Measurements from ENCODE around the gene PIGO. TPM values are rescaled to one million over a fixed set of nuclear protein-coding genes. Genes with fewer than 3 reads are reported as not detected.
A peak's percentile ranks its signal among the peaks of the same experiment; 100 is the strongest.

The PIGO gene
- total RNA-seq, 4 donors from 2014 or later, result 9.1 to 12.5 (median 10.1) TPM

DNA sequence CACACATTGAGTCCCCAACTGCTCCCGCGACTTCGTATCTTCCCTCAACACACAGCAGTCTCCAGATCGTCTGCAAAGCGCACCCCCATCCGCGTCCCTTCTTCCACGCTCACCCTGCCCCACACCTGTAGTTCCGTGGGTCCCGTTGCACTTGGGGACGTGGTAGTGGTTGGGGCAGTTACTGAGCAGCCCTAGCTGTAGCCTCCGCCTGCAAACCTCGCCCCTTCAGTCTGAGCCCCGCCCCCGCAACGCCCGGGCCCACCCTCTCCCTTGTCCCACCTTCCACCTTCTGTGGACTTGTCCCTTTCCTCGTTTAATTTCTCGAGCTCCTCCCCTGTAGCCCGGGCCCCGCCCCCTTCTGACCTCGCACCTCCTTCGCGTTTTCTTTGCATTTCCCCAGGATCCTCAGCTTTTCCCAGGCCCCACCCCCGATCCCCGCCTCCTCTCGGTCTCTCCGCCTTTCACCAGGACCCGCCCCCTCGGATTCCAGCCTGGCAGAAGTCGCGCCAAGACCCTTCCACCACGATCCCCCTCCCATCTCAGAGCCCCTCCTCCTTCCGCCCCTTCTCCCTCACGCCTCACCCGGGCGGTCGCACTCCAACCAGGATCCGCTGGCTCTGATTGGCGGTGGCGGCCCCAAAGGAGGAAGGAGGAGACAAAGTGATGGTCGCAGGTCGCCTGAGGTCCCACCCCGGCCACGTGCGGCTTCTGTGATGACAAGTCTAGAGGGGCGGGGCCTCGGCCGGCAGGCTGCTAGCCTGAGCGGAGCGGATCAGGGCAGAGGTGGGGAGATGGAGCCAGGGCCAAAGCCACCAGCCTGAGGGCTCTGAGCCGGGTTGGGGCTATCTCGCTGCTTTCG, 19.5 kb upstream of the PIGO start, which contains the start of gene ATOSB:
ATOSB (minus strand) TSS at position 183 of the 859 bp plus-strand sequence. CDS start 7,588 bp downstream, outside the sequence.
- Histone ChIP-seq H3K4me1 (peaks cover 48 to 58% (median 56%) of the 10 kb centered on the region in 4 donors), H3K27ac (replicated peaks in 1 of 4) (peak within 1 kb of the TSS; percentile 83 to 93 (median 89)), H3K4me3 (peak within 1 kb of the TSS; percentile 60 to 75 (median 62)), H3K27me3 (no peaks in the 10 kb centered on the region), H3K36me3 (no peaks in the 10 kb centered on the region), H3K9me3 (no peaks in the 10 kb centered on the region)
- under 1% methylated on average over 51 of the region's 54 CpGs for WGBS
- TF ChIP-seq POLR2AphosphoS5 (IDR thresholded peaks at IDR 0.05) (peak; percentile 59 to 73), POLR2A (IDR thresholded peaks at IDR 0.05; ENCODE audit: low read depth) (peak; percentile 30), EP300 (IDR thresholded peaks at IDR 0.05) (no peak)
- intact Hi-C loops (cut with DNase I), result loop anchor here (1.0 to 10.0 kb wide), 4 partner anchors 46 to 436 kb away; partner anchors contain the start of gene UNC13B
- DNase-seq (ENCODE audit: extremely low spot score), result peak; percentile 99

DNA sequence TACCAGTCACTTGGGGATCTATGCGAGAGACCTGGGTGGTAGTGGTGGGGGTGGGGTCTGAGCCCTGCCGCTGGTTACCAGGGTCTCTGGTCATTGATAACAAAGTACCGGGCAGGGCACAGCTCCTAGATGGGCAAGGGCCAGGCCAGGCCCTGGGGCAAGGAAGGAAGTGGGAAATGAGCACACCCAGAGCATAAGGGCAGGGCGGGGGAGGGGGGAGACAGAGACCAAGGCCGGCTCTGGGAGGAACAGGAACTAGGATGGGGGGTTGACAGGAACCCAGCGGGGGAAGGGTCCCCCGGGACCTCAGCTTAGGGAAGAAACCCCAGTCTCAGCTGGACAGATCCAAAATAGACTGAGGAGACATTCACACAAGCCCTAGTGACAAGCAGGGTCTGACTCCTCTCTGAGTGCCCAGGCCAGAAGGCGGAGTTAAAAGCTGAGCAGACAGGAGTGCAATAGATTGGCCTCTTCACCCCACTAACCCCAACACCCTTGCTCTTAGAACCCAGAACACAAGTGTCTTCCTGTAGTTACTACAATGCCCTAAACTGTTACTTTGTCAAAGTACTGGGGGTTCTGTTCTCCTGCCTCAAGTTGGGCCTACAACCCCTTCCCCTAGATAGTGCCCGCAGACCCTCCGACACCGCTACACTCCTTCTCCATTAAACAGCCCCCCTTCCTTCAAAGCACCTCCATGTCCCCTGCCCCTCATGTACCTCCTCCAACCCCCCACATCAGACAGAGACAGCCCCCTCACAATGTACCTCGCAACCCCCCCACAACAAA, 18.6 kb upstream of the PIGO start:
- TF ChIP-seq POLR2AphosphoS5 (IDR thresholded peaks at IDR 0.05) (no peak), CTCF (IDR thresholded peaks at IDR 0.05) (no peak), POLR2A (IDR thresholded peaks at IDR 0.05; ENCODE audit: low read depth) (no peak), EP300 (IDR thresholded peaks at IDR 0.05) (no peak)
- H3K36me3 ChIP-seq, result no peaks in the 10 kb centered on the region
- intact Hi-C loops (cut with DNase I), result loop anchor here (5.0 to 10.0 kb wide), 3 partner anchors 47 to 437 kb away; partner anchors contain the start of gene UNC13B
- no peak for DNase-seq (ENCODE audit: extremely low spot score)
- peaks cover 57 to 67% (median 65%) of the 10 kb centered on the region in 4 donors for H3K4me1 ChIP-seq
- WGBS, result 25% methylated on average over 12 of the region's 12 CpGs
- H3K27me3 ChIP-seq, result no peaks in the 10 kb centered on the region
- peak overlapping the region; percentile 83 to 93 (median 89) for H3K27ac ChIP-seq (replicated peaks in 1 of 4)
- H3K4me3 ChIP-seq, result peak overlapping the region; percentile 60 to 75 (median 62)
- H3K9me3 ChIP-seq, result no peaks in the 10 kb centered on the region

- peak overlapping the region; percentile 83 to 93 (median 89) for H3K27ac ChIP-seq (replicated peaks in 1 of 4)
- 4% methylated on average over 5 of the region's 5 CpGs for WGBS
- H3K4me3 ChIP-seq, result peak overlapping the region; percentile 60 to 75 (median 62)
- intact Hi-C loops (cut with DNase I), result loop anchor here (10.0 kb wide), 1 partner anchor 271 kb away; no protein-coding TSS in a partner anchor
- H3K4me1 ChIP-seq, result peaks cover 59 to 73% (median 69%) of the 10 kb centered on the region in 4 donors
- TF ChIP-seq EP300 (IDR thresholded peaks at IDR 0.05) (no peak), POLR2A (IDR thresholded peaks at IDR 0.05; ENCODE audit: low read depth) (no peak), CTCF (IDR thresholded peaks at IDR 0.05) (no peak), POLR2AphosphoS5 (IDR thresholded peaks at IDR 0.05) (peak; percentile 40 to 62)
- no peaks in the 10 kb centered on the region for H3K36me3 ChIP-seq
- peak; percentile 95 for DNase-seq (ENCODE audit: extremely low spot score)
- no peaks in the 10 kb centered on the region for H3K27me3 ChIP-seq
- H3K9me3 ChIP-seq, result no peaks in the 10 kb centered on the region
Observed at GRCh38 chr9:35114113-35114839, 17.9 kb upstream of the PIGO start.

DNA sequence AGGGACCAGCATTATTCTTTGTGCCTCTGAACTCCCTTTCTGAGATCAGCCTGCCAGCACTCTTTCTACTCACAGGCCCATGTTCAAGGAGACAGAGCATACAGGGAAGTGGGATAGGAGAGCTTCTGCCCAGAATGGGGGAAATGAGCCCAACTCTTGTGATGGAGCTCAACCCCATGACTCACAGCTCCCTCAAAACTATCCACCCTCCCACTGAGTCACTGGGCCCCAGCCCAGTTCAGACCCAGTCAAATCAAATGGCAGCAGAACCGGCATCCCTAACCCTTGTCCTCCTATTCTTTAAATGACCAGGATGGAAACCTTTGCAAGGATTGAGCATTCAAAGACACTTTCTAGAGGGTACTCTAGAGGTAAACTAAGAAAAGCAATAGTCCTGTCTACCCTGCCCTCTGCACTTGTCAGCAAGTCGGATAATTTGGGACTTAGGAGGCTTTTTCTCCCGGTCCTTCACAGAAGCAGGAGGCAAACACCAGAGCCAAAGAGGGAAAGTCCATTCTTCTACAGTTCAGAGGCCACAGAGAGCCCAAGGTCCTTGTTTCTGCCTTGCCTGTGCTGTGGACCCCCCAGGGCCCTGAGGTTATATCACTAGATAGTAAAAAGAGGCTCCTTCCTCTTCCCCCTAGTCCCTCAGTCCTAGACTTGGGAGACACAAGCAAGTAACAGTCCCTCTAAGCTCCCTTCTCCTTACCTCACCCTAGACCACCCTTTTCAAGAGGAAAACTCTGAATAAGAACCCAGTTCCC, 16.0 kb upstream of the PIGO start:
- H3K4me3 ChIP-seq, result peak overlapping the region in 1 of 4 donors; percentile 66
- peaks cover 59 to 76% (median 69%) of the 10 kb centered on the region in 4 donors for H3K4me1 ChIP-seq
- peak overlapping the region; percentile 89 to 94 (median 91) for H3K27ac ChIP-seq (replicated peaks in 1 of 4)
- H3K9me3 ChIP-seq, result no peaks in the 10 kb centered on the region
- TF ChIP-seq POLR2A (IDR thresholded peaks at IDR 0.05; ENCODE audit: low read depth) (no peak), POLR2AphosphoS5 (IDR thresholded peaks at IDR 0.05) (peak in 1 of 2 donors; percentile 7)
- 55% methylated on average over 3 of the region's 3 CpGs for WGBS
- no peak for DNase-seq (ENCODE audit: extremely low spot score)
- intact Hi-C loops (cut with DNase I), result loop anchor here (10.0 kb wide), 1 partner anchor 272 kb away; no protein-coding TSS in a partner anchor
- peaks cover 11 to 15% (median 13%) of the 10 kb centered on the region in 4 donors for H3K36me3 ChIP-seq
- H3K27me3 ChIP-seq, result no peaks in the 10 kb centered on the region

All from esophagus muscularis mucosa (tissue), 4 donors.